Measurements from ENCODE around the gene TRIM24. TPM values are rescaled to one million over a fixed set of nuclear protein-coding genes. Genes with fewer than 3 reads are reported as not detected.
A peak's percentile ranks its signal among the peaks of the same experiment; 100 is the strongest.
"Not testable (repeated sequence)": the region's sequence is repeated elsewhere in the genome, so short reads cannot be mapped to it uniquely, and the experiment has no call there.

The TRIM24 gene
- total RNA-seq (2014; rRNA removed; shearing (Covaris generic)): 16.2 and 17.5 TPM in 2 replicates
- total RNA-seq (2022): 26.8 and 28.5 TPM in 2 replicates
- percentile 82 among the genes with signal in this experiment for Bru-seq, nascent RNA
- BruChase-seq, experiment 1, labeled RNA remaining after a 6-hour chase: percentile 68 among the genes with signal in this experiment
- percentile 70 among the genes with signal in this experiment for BruChase-seq, experiment 2, labeled RNA remaining after a 2-hour chase
- long read RNA-seq, full-length matches to known transcripts: 25 of 34 reads
- long read RNA-seq, partial matches to known transcripts: 4 of 34 reads
- long read RNA-seq, other reads (novel, unspliced or antisense): 5 of 34 reads

- H3K4me2 ChIP-seq (ENCODE audit: low read length): peak within 1 kb of the TSS; percentile 99
- H3K36me3 ChIP-seq (ENCODE audit: insufficient read depth, low read length): peaks cover 7% of the 10 kb centered on the region; the same call in 1 of the 2 replicates
- peak within 1 kb of the TSS; percentile 86 for H3K27ac ChIP-seq (ENCODE audit: low read depth, low read length, poor library complexity, severe bottlenecking)
- H3K9me3 ChIP-seq (ENCODE audit: low read length): no peaks in the 10 kb centered on the region
- peaks cover 7% of the 10 kb centered on the region for H3K4me1 ChIP-seq (ENCODE audit: insufficient read depth, low read length, poor library complexity, severe bottlenecking)
- TF ChIP-seq, protein P1, sequence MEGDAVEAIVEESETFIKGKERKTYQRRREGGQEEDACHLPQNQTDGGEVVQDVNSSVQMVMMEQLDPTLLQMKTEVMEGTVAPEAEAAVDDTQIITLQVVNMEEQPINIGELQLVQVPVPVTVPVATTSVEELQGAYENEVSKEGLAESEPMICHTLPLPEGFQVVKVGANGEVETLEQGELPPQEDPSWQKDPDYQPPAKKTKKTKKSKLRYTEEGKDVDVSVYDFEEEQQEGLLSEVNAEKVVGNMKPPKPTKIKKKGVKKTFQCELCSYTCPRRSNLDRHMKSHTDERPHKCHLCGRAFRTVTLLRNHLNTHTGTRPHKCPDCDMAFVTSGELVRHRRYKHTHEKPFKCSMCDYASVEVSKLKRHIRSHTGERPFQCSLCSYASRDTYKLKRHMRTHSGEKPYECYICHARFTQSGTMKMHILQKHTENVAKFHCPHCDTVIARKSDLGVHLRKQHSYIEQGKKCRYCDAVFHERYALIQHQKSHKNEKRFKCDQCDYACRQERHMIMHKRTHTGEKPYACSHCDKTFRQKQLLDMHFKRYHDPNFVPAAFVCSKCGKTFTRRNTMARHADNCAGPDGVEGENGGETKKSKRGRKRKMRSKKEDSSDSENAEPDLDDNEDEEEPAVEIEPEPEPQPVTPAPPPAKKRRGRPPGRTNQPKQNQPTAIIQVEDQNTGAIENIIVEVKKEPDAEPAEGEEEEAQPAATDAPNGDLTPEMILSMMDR (conservative IDR thresholded peaks at IDR 0.05; ENCODE audit: low read length): no peak
- no peak for TF ChIP-seq EZH2phosphoT487 (IDR thresholded peaks at IDR 0.05; ENCODE audit: borderline replicate concordance, low read depth, low read length)
- ChIA-PET POLR2A (no interaction called here), CTCF (ENCODE audit: unreplicated experiment) (no interaction called here)
- DNase-seq (ENCODE audit: low spot score): peak; percentile 97
- intact Hi-C loops (cut with micrococcal nuclease; ENCODE audit: unreplicated experiment): loop anchor here (1.0 to 5.0 kb wide), 3 partner anchors 107 to 647 kb away; partner anchors contain the start of genes CREB3L2 and ZC3HAV1
- no TSS peak for BruUV-seq (replicated peaks)
- peak within 1 kb of the TSS; percentile 79 for H3K4me3 ChIP-seq (ENCODE audit: low read depth, low read length, poor library complexity, severe bottlenecking)
- H4K20me1 ChIP-seq (ENCODE audit: insufficient read depth, low read length): peaks cover 10% of the 10 kb centered on the region; the same call in 1 of the 2 replicates
- H2AFZ ChIP-seq (ENCODE audit: low read length): peak within 1 kb of the TSS; percentile 92
- H3K79me2 ChIP-seq (ENCODE audit: insufficient read depth, low read depth, low read length): peaks cover 41% of the 10 kb centered on the region
- H3K9me2 ChIP-seq (ENCODE audit: insufficient read depth, low read length): no peaks in the 10 kb centered on the region
These were observed at the start of gene TRIM24 for GRCh38 chr7:138460176-138460648. Gene TRIM24, plus strand, starts transcription at chr7:138460259. Its CDS starts 290 bp downstream, at chr7:138460549.

DNA sequence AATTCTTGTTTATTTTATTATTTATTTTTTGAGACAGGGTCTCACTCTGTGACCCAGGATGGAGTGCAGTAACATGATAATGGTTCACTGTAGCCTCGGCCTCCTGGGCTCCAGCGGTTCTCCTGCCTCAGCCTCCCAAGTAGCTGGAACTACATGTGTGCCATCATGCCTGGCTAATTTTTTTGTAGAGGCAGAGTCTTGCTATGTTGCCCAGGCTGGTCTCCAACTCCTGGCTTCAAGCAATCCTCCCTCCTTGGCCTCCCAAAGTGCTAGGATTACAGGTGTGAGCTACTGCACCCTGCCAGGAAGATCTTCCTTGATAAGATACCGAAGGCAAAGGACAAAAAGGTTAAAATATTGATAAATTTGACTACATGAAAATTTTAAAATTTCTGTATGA is 48.0 kb upstream of the TRIM24 start:
- H2AFZ ChIP-seq (ENCODE audit: low read length); BruUV-seq (replicated peaks); intact Hi-C loops (cut with micrococcal nuclease; ENCODE audit: unreplicated experiment); H3K4me3 ChIP-seq (ENCODE audit: low read depth, low read length, poor library complexity, severe bottlenecking); H3K9me2 ChIP-seq (ENCODE audit: insufficient read depth, low read length); H3K36me3 ChIP-seq (ENCODE audit: insufficient read depth, low read length); H4K20me1 ChIP-seq (ENCODE audit: insufficient read depth, low read length); H3K79me2 ChIP-seq (ENCODE audit: insufficient read depth, low read depth, low read length); H3K4me1 ChIP-seq (ENCODE audit: insufficient read depth, low read length, poor library complexity, severe bottlenecking); CTCF ChIA-PET (ENCODE audit: unreplicated experiment); H3K27ac ChIP-seq (ENCODE audit: low read depth, low read length, poor library complexity, severe bottlenecking); DNase-seq (ENCODE audit: low spot score); H3K9me3 ChIP-seq (ENCODE audit: low read length); H3K4me2 ChIP-seq (ENCODE audit: low read length): not testable (repeated sequence)
- POLR2A ChIA-PET: interaction anchor here (0.7 kb wide), 1 partner anchor 563 kb away, joined by 3 read pairs; no protein-coding TSS in a partner anchor

DNA sequence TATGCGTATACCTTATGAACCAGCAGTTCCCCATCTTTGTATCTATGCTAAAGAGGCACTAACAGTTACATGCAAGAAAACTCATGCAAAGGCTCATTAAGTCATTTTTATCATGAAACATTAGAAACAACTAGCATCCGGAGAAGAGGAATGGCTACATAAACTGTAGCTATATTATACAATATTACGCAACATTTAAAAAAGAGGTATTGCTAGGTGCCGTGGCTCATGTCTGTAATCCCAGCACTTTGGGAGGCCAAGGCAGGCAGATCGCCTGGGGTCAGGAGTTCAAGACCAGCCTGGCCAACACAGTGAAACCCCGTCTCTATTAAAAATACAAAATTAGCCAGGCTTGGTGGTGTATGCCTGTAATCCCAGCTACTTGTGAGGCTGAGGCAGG is 47.1 kb upstream of the TRIM24 start:
- H3K36me3 ChIP-seq (ENCODE audit: insufficient read depth, low read length); H3K4me3 ChIP-seq (ENCODE audit: low read depth, low read length, poor library complexity, severe bottlenecking); CTCF ChIA-PET (ENCODE audit: unreplicated experiment); intact Hi-C loops (cut with micrococcal nuclease; ENCODE audit: unreplicated experiment); POLR2A ChIA-PET; H2AFZ ChIP-seq (ENCODE audit: low read length); H3K4me1 ChIP-seq (ENCODE audit: insufficient read depth, low read length, poor library complexity, severe bottlenecking); H3K9me2 ChIP-seq (ENCODE audit: insufficient read depth, low read length); H3K27ac ChIP-seq (ENCODE audit: low read depth, low read length, poor library complexity, severe bottlenecking); H4K20me1 ChIP-seq (ENCODE audit: insufficient read depth, low read length); H3K4me2 ChIP-seq (ENCODE audit: low read length); DNase-seq (ENCODE audit: low spot score); H3K9me3 ChIP-seq (ENCODE audit: low read length); BruUV-seq (replicated peaks); H3K79me2 ChIP-seq (ENCODE audit: insufficient read depth, low read depth, low read length): not testable (repeated sequence)
